Measurements from ENCODE around the gene PRICKLE2. TPM values are rescaled to one million over a fixed set of nuclear protein-coding genes. Genes with fewer than 3 reads are reported as not detected.

Gene PRICKLE2
- total RNA-seq, 1 experiment from 2014 or later, result not detected

DNA sequence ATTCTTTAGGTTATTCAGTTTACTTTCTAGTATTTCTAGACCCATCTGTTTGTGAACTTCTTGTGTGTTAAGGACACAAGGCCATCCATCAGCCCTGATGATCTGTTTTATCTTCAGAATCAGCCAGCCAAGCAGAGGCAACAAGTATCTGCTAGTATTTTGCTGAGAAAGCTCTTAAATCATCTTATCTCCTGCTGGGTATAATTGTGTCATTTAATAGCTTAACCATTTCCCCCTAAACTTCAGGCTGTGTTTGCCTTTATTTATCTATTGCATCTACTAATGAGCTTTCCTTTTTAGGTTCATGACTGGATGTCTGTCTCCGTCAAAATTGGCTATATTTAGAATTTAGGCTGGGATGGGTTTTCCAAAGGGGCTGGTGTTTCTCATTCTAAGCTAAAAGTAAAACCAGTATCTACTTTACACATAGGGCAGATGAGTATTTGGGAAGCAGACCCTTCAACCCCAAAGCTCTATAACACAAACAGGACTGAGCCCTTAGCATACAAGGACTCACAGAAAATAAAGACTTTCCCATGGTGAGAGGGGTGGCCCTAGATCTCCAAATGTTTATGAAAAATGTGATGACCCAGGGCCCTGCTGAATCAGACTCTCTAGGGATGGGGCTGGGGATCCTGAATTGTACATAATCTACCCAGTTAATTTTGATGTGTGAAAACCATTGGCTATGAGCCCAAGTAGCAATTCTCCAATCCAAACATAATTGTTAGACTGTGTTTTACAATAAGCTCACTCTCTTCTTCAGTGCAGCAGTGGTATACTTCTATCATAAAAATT lies 136.7 kb downstream of the PRICKLE2 start:
- no peaks in the 10 kb centered on the region for H3K36me3 ChIP-seq (ENCODE audit: insufficient read depth, low read length, poor library complexity, severe bottlenecking)
- H3K9me3 ChIP-seq (ENCODE audit: low read depth, low read length, poor library complexity, severe bottlenecking), result no peaks in the 10 kb centered on the region
- BruUV-seq (replicated peaks), result no TSS peak
- DNase-seq (ENCODE audit: low spot score), result peak; percentile 83
- CTCF ChIA-PET, result no interaction called here
- H3K27me3 ChIP-seq (replicated peaks; ENCODE audit: insufficient read depth, low read depth, low read length, poor library complexity), result no peaks in the 10 kb centered on the region
- intact Hi-C loops (cut with micrococcal nuclease; ENCODE audit: unreplicated experiment), result no loop called here
- no peak overlapping the region for H3K27ac ChIP-seq (ENCODE audit: low read depth, low read length, poor library complexity, severe bottlenecking)
- POLR2A ChIA-PET (ENCODE audit: low non-redundant PET), result no interaction called here
- H3K4me3 ChIP-seq (ENCODE audit: low read depth, low read length, poor library complexity, severe bottlenecking), result no peak overlapping the region
- H3K4me1 ChIP-seq (ENCODE audit: insufficient read depth, low read length, poor library complexity, severe bottlenecking), result peaks cover 21% of the 10 kb centered on the region
- no peak for TF ChIP-seq EZH2 (IDR thresholded peaks at IDR 0.05; ENCODE audit: borderline replicate concordance, low read depth, low read length, poor library complexity, severe bottlenecking)
- TF ChIP-seq, protein P1, sequence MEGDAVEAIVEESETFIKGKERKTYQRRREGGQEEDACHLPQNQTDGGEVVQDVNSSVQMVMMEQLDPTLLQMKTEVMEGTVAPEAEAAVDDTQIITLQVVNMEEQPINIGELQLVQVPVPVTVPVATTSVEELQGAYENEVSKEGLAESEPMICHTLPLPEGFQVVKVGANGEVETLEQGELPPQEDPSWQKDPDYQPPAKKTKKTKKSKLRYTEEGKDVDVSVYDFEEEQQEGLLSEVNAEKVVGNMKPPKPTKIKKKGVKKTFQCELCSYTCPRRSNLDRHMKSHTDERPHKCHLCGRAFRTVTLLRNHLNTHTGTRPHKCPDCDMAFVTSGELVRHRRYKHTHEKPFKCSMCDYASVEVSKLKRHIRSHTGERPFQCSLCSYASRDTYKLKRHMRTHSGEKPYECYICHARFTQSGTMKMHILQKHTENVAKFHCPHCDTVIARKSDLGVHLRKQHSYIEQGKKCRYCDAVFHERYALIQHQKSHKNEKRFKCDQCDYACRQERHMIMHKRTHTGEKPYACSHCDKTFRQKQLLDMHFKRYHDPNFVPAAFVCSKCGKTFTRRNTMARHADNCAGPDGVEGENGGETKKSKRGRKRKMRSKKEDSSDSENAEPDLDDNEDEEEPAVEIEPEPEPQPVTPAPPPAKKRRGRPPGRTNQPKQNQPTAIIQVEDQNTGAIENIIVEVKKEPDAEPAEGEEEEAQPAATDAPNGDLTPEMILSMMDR (conservative IDR thresholded peaks at IDR 0.05; ENCODE audit: low read depth, low read length), result no peak

DNA sequence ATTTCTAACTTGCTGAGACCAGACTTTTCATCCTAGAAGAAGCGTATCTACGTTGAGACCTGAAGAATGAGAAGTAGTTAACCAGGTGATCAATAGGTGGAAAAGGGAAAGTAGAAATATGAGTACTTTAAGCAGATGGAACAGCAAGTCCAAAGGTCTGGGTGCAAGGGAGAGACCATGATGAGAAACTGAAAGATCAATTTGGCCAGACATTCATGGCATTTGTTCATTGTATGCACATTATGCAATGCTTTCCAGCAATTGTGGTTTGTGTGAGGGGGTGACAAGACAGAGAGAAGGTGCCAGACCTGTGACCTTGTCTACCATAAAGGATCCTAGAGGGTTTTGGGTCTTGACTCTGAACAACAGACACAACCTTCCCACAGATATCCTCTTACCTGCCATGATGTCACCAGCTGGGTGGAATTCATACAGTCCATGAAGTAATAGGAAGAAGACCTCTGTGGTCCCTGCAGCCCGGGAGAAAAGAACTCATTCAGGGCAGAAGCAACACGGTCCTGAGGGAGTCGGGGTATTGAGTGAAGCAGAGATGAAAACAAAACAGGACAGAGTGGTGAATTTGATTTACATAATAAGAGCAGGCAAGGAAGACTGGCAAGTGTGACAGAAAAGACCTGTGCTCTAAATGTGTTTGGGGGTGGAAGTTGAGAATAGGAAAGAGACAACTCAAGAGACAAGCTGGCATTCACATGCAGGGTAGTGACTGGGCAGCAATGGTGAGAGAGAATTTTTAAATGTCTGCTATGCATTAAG lies 138.6 kb downstream of the PRICKLE2 start:
- Histone ChIP-seq H3K4me1 (ENCODE audit: insufficient read depth, low read length, poor library complexity, severe bottlenecking) (peaks cover 21% of the 10 kb centered on the region), H3K36me3 (ENCODE audit: insufficient read depth, low read length, poor library complexity, severe bottlenecking) (no peaks in the 10 kb centered on the region), H3K9me3 (ENCODE audit: low read depth, low read length, poor library complexity, severe bottlenecking) (no peaks in the 10 kb centered on the region), H3K27me3 (replicated peaks; ENCODE audit: insufficient read depth, low read depth, low read length, poor library complexity) (no peaks in the 10 kb centered on the region), H3K27ac (ENCODE audit: low read depth, low read length, poor library complexity, severe bottlenecking) (no peak overlapping the region), H3K4me3 (ENCODE audit: low read depth, low read length, poor library complexity, severe bottlenecking) (no peak overlapping the region)
- POLR2A ChIA-PET (ENCODE audit: low non-redundant PET), result no interaction called here
- TF ChIP-seq EZH2 (IDR thresholded peaks at IDR 0.05; ENCODE audit: borderline replicate concordance, low read depth, low read length, poor library complexity, severe bottlenecking), result no peak
- TF ChIP-seq, protein P1 (conservative IDR thresholded peaks at IDR 0.05; ENCODE audit: low read depth, low read length), result no peak
- no TSS peak for BruUV-seq (replicated peaks)
- intact Hi-C loops (cut with micrococcal nuclease; ENCODE audit: unreplicated experiment), result no loop called here
- CTCF ChIA-PET, result no interaction called here
- no peak for DNase-seq (ENCODE audit: low spot score)

DNA sequence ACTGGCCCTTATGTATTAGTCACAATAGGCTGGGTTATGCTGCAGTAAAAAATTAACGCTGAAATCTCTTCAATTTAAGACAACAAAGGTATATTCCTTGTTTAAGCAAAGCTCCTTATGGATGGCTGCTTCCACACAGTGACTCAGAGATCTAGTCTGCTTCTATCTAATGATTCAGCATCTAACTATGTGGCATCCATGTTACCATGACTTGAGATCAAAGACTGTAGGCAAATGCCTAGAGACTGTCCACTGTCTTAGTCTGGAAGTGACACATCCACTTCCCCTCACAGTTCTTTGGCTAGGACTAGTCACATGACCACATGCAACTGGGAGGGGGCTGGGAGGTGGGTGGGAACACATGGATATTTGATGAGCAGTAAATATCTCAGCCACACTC lies 140.6 kb downstream of the PRICKLE2 start:
- Histone ChIP-seq H3K27me3 (replicated peaks; ENCODE audit: insufficient read depth, low read depth, low read length, poor library complexity) (no peaks in the 10 kb centered on the region), H3K4me1 (ENCODE audit: insufficient read depth, low read length, poor library complexity, severe bottlenecking) (peaks cover 21% of the 10 kb centered on the region), H3K27ac (ENCODE audit: low read depth, low read length, poor library complexity, severe bottlenecking) (no peak overlapping the region), H3K36me3 (ENCODE audit: insufficient read depth, low read length, poor library complexity, severe bottlenecking) (no peaks in the 10 kb centered on the region), H3K9me3 (ENCODE audit: low read depth, low read length, poor library complexity, severe bottlenecking) (no peaks in the 10 kb centered on the region), H3K4me3 (ENCODE audit: low read depth, low read length, poor library complexity, severe bottlenecking) (no peak overlapping the region)
- no peak for TF ChIP-seq EZH2 (IDR thresholded peaks at IDR 0.05; ENCODE audit: borderline replicate concordance, low read depth, low read length, poor library complexity, severe bottlenecking)
- TF ChIP-seq, protein P1 (conservative IDR thresholded peaks at IDR 0.05; ENCODE audit: low read depth, low read length), result no peak
- no peak for DNase-seq (ENCODE audit: low spot score)
- intact Hi-C loops (cut with micrococcal nuclease; ENCODE audit: unreplicated experiment), result no loop called here
- CTCF ChIA-PET, result no interaction called here
- POLR2A ChIA-PET (ENCODE audit: low non-redundant PET), result no interaction called here
- BruUV-seq (replicated peaks), result no TSS peak

Data from A673 (cell line).